HepG2 (cell line): Measurements from ENCODE around the gene HRH3. TPM values are rescaled to one million over a fixed set of nuclear protein-coding genes. Genes with fewer than 3 reads are reported as not detected.

Experiments used
- CHCHD3 ChIP-seq: sonication (generic); formaldehyde crosslinking; IDR thresholded peaks from 2 replicates; pipeline ENCODE4 v1.8.0; 2022; ENCODE audit warnings: mild to moderate bottlenecking, missing genetic modification reagents, moderate library complexity
- MXD1 ChIP-seq: sonication (generic); formaldehyde crosslinking; IDR thresholded peaks from 2 replicates; pipeline ENCODE4 v1.4.0; 2020; ENCODE audit warnings: mild to moderate bottlenecking, missing genetic modification reagents
- NCOA5 ChIP-seq: sonication (generic); formaldehyde crosslinking; IDR thresholded peaks from 2 replicates; pipeline ENCODE4 v1.4.0; 2020; ENCODE audit warnings: missing genetic modification reagents
- PBX3 ChIP-seq: sonication (generic); formaldehyde crosslinking; IDR thresholded peaks from 2 replicates; pipeline ENCODE4 v1.8.1; 2023; ENCODE audit warnings: missing genetic modification reagents, inconsistent platforms, borderline replicate concordance
- SP1 ChIP-seq, 2 experiments: fragments of 450-650 bp in 1 of 2; sonication (generic) in 1 of 2; formaldehyde crosslinking in 1 of 2; IDR thresholded peaks; 2 replicates each; pipeline versions ENCODE4 v1.4.0 to v1.6.1; 2016 to 2020; ENCODE audit warnings: missing genetic modification reagents in 1 of 2
- ZBTB7A ChIP-seq: sonication (generic); formaldehyde crosslinking; IDR thresholded peaks from 2 replicates; pipeline ENCODE4 v1.8.0; 2022; ENCODE audit warnings: mild to moderate bottlenecking, missing genetic modification reagents
- ZFP36L1 ChIP-seq: sonication (generic); formaldehyde crosslinking; IDR thresholded peaks from 2 replicates; pipeline ENCODE4 v1.8.0; 2022; ENCODE audit warnings: mild to moderate bottlenecking, missing genetic modification reagents, moderate library complexity
- ZKSCAN5 ChIP-seq: sonication (generic); formaldehyde crosslinking; IDR thresholded peaks from 2 replicates; pipeline ENCODE4 v1.5.1; 2020; ENCODE audit warnings: mild to moderate bottlenecking, missing genetic modification reagents
- ZMAT3 ChIP-seq: sonication (generic); formaldehyde crosslinking; conservative IDR thresholded peaks from 2 replicates; pipeline ENCODE4 v1.7.0; 2021; ENCODE audit warnings: missing genetic modification reagents
- ZMAT5 ChIP-seq: sonication (generic); formaldehyde crosslinking; IDR thresholded peaks from 2 replicates; pipeline ENCODE4 v1.5.0; 2020; ENCODE audit warnings: mild to moderate bottlenecking, low read depth, missing genetic modification reagents, borderline replicate concordance
- ZMYM4 ChIP-seq: sonication (generic); formaldehyde crosslinking; IDR thresholded peaks from 2 replicates; pipeline ENCODE4 v1.8.1; 2023; ENCODE audit warnings: mild to moderate bottlenecking, missing genetic modification reagents
- ZNF143 ChIP-seq: sonication (generic); formaldehyde crosslinking; IDR thresholded peaks from 2 replicates; pipeline ENCODE4 v1.4.0; 2020; ENCODE audit warnings: missing genetic modification reagents
- ZNF232 ChIP-seq: sonication (generic); formaldehyde crosslinking; IDR thresholded peaks from 2 replicates; pipeline ENCODE4 v1.4.0; 2020; ENCODE audit warnings: missing genetic modification reagents, borderline replicate concordance
- ZNF430 ChIP-seq: sonication (generic); formaldehyde crosslinking; IDR thresholded peaks from 2 replicates; pipeline ENCODE4 v1.9.0; 2021; ENCODE audit warnings: mild to moderate bottlenecking, missing genetic modification reagents
- ZNF615 ChIP-seq: sonication (generic); formaldehyde crosslinking; IDR thresholded peaks from 2 replicates; pipeline ENCODE4 v1.5.0; 2020; ENCODE audit warnings: mild to moderate bottlenecking, missing genetic modification reagents, borderline replicate concordance
- ZSCAN9 ChIP-seq: IDR thresholded peaks from 2 replicates; pipeline ENCODE4 v1.6.1; 2016; ENCODE audit warnings: borderline replicate concordance
- polyA plus RNA-seq, 8 experiments: library from polyadenylated mRNA; depleted of rRNA in 3 of 8; stranded (reverse) in 7 of 8; unstranded in 1 of 8; fragments of >200 nt; fragmentation: Illumina TruSeq in 4 of 8; extraction: Trizol in 4 of 8; gene quantifications; 2 replicates each; pipeline versions ENCODE4 v1.2.1 to v1.2.3, GENCODE V29; 2011 to 2016; ENCODE audit warnings: low read depth in 4 of 8, missing spikeins in 1 of 8, mixed read lengths in 1 of 8; ENCODE audit not compliant: insufficient read depth in 1 of 8
- total RNA-seq, 5 experiments: library from RNA; depleted of rRNA; stranded (reverse); fragments of >200 nt; fragmentation: Illumina TruSeq; extraction: Trizol; gene quantifications; 2 replicates each; pipeline ENCODE4 v1.2.3, GENCODE V29; 2016; ENCODE audit warnings: low read depth in 1 of 5
- TF ChIP-seq, protein P1 (sequence below): sonication (generic); formaldehyde crosslinking; IDR thresholded peaks from 2 replicates; pipeline ENCODE4 v1.4.0; 2020; ENCODE audit warnings: low read depth, missing genetic modification reagents
- TF ChIP-seq, protein P2 (sequence below): sonication (generic); formaldehyde crosslinking; IDR thresholded peaks from 2 replicates; pipeline ENCODE4 v1.8.0; 2022; ENCODE audit warnings: mild to moderate bottlenecking, missing genetic modification reagents

Gene HRH3
- total and polyA plus RNA-seq, 2 of the 13 experiments (the other 11 are each of a cell fraction or from before 2014, with no cell fraction given) = 0.18 TPM; not detected in 1

DNA sequence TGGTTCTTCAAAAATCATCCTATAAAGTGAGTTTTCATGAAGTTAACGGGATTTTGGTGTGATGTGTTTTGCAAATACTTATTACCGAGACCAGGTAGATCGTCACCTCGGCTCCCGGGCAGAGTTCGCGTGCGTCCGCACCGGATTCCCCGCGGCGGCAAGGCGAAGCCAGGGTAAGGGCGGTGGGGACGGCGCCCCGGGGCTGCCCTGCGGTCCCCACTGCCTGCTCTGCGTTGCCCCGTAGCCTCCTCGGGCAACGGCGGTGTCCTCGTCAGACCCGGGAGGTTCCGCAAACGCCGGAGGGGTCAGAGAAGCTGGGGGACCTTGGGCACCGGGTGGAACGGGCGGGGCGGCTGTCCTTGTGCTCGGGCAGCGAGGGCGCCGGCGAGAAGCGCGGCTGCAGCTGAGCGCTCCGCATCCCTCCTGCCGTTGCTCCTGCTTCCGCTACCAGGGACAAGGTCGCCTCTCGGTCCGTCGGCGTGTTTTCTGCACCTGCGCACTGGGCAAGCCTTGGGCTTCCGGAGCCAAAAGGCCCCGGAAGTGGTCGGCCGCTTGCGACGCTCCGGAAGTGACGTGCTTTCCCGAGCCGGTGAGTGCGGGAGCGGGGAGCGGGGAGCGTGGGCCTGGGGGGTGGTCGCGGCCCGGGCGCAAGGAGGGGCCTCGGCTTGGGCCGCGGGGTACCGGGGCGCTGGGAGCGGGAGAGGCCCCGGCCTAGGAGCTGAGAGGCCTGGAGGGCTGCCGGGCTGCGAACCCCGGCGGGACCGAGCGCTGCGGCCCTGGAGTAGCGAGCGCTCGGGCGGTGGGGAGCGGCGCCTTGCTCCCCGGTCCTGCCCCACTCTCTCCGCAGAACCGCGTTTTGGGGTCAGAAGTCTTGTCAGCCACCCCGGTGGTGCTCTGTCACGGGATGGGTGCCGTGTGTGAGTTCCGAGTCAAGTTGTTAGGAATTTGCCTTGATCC lies 37.3 kb downstream of the HRH3 start, which contains the start of gene MTG2 (continued):
- TF ChIP-seq, protein P1, sequence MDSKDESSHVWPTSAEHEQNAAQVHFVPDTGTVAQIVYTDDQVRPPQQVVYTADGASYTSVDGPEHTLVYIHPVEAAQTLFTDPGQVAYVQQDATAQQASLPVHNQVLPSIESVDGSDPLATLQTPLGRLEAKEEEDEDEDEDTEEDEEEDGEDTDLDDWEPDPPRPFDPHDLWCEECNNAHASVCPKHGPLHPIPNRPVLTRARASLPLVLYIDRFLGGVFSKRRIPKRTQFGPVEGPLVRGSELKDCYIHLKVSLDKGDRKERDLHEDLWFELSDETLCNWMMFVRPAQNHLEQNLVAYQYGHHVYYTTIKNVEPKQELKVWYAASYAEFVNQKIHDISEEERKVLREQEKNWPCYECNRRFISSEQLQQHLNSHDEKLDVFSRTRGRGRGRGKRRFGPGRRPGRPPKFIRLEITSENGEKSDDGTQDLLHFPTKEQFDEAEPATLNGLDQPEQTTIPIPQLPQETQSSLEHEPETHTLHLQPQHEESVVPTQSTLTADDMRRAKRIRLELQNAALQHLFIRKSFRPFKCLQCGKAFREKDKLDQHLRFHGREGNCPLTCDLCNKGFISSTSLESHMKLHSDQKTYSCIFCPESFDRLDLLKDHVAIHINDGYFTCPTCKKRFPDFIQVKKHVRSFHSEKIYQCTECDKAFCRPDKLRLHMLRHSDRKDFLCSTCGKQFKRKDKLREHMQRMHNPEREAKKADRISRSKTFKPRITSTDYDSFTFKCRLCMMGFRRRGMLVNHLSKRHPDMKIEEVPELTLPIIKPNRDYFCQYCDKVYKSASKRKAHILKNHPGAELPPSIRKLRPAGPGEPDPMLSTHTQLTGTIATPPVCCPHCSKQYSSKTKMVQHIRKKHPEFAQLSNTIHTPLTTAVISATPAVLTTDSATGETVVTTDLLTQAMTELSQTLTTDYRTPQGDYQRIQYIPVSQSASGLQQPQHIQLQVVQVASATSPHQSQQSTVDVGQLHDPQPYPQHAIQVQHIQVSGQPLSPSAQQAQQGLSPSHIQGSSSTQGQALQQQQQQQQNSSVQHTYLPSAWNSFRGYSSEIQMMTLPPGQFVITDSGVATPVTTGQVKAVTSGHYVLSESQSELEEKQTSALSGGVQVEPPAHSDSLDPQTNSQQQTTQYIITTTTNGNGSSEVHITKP (CRISPR knock-in tag) = peak; percentile 90
- TF ChIP-seq, protein P2, sequence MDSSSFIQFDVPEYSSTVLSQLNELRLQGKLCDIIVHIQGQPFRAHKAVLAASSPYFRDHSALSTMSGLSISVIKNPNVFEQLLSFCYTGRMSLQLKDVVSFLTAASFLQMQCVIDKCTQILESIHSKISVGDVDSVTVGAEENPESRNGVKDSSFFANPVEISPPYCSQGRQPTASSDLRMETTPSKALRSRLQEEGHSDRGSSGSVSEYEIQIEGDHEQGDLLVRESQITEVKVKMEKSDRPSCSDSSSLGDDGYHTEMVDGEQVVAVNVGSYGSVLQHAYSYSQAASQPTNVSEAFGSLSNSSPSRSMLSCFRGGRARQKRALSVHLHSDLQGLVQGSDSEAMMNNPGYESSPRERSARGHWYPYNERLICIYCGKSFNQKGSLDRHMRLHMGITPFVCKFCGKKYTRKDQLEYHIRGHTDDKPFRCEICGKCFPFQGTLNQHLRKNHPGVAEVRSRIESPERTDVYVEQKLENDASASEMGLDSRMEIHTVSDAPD = peak; percentile 83
- TF ChIP-seq ZKSCAN5 (CRISPR knock-in tag) (0 out of 2 replicates have a peak, but pooled peaks have one; percentile 42), NCOA5 (CRISPR knock-in tag) (peak; percentile 95), ZMAT3 (CRISPR knock-in tag) (peak; percentile 90), MXD1 (CRISPR knock-in tag) (peak; percentile 97), ZBTB7A (CRISPR knock-in tag) (peak; percentile 93), CHCHD3 (peak; percentile 95), PBX3 (CRISPR knock-in tag) (peak; percentile 92), ZNF143 (CRISPR knock-in tag) (peak; percentile 71), SP1 (IDR thresholded peaks at IDR 0.05) (no peak), SP1 (CRISPR knock-in tag; IDR thresholded peaks at IDR 0.05) (peak; percentile 57; the same call in 1 of the 2 replicates), ZFP36L1 (CRISPR knock-in tag) (peak; percentile 90; the same call in 1 of the 2 replicates), ZMYM4 (CRISPR knock-in tag) (peak; percentile 96), ZNF232 (peak; percentile 98), ZMAT5 (CRISPR knock-in tag) (no peak; the same call in 1 of the 2 replicates), ZSCAN9 (peak; percentile 89; the same call in 1 of the 2 replicates), ZNF615 (CRISPR knock-in tag) (peak; percentile 99), ZNF430 (CRISPR knock-in tag) (peak; percentile 73; the same call in 1 of the 2 replicates)
